IMR-90 (cell line): Measurements from ENCODE around the gene WFDC10B. TPM values are rescaled to one million over a fixed set of nuclear protein-coding genes. Genes with fewer than 3 reads are reported as not detected.

ENCODE experiments used
- ATAC-seq: fragments of 200-7000 bp; cut with Tn5 transposase; 2 replicates; pipeline ENCODE4 v1.9.1; 2020; ENCODE audit warnings: low read depth, mild to moderate bottlenecking, moderate library complexity
- BruUV-seq: library from RNA; stranded (reverse); fragments of 400-500 nt; replicated peaks from 2 replicates; lab custom pipeline; 2021; lab: Mats Ljungman, UMichigan
- CTCF ChIA-PET: fragments of 300-600 bp; formaldehyde crosslinking; extraction: SDS; loops from one replicate; lab custom pipeline; 2021; ENCODE audit warnings: antibody characterized with exemption; lab: Yijun Ruan, JAX
- POLR2A ChIA-PET: fragments of 300-600 bp; sonication (Branson Sonifier 250); formaldehyde crosslinking; loops from one replicate; lab custom pipeline; 2022; ENCODE audit warnings: antibody characterized with exemption; ENCODE audit not compliant: unreplicated experiment; lab: Charles Lee
- DNase-seq: peaks from one replicate; pipeline ENCODE4 v3.0.0; 2013
- H2AFZ ChIP-seq: replicated peaks from 2 replicates; pipeline ENCODE3; 2013; ENCODE audit warnings: low read length, mild to moderate bottlenecking; ENCODE audit not compliant: poor library complexity
- H2AK5ac ChIP-seq: 2 replicates; pipeline ENCODE4 v1.6.1; 2013; ENCODE audit warnings: low read depth, low read length, inconsistent platforms
- H2AK9ac ChIP-seq: replicated peaks from 2 replicates; pipeline ENCODE3; 2013; ENCODE audit warnings: mild to moderate bottlenecking, low read depth, low read length, moderate library complexity; ENCODE audit not compliant: poor library complexity
- H2BK120ac ChIP-seq: 2 replicates; pipeline ENCODE4 v1.6.1; 2013; ENCODE audit warnings: low read depth, low read length, inconsistent platforms
- H2BK15ac ChIP-seq: 3 replicates; pipeline ENCODE4 v1.6.1; 2013; ENCODE audit warnings: low read depth, low read length, inconsistent platforms
- H2BK20ac ChIP-seq: 2 replicates; pipeline ENCODE4 v1.6.1; 2013; ENCODE audit warnings: low read depth, mild to moderate bottlenecking, inconsistent platforms, low read length, moderate library complexity
- H2BK5ac ChIP-seq: 2 replicates; pipeline ENCODE4 v1.6.1; 2013; ENCODE audit warnings: mild to moderate bottlenecking, low read depth, low read length, inconsistent platforms; ENCODE audit not compliant: poor library complexity, severe bottlenecking
- H3K14ac ChIP-seq: replicated peaks from 2 replicates; pipeline ENCODE4 v1.6.1; 2013; ENCODE audit warnings: low read depth, low read length, inconsistent platforms
- H3K18ac ChIP-seq: 2 replicates; pipeline ENCODE4 v1.6.1; 2013; ENCODE audit warnings: low read depth, low read length, control low read depth
- H3K23ac ChIP-seq: 2 replicates; pipeline ENCODE4 v1.6.1; 2013; ENCODE audit warnings: low read depth, low read length, inconsistent platforms
- H3K27ac ChIP-seq: 2 replicates; pipeline ENCODE4 v1.5.1; 2013; ENCODE audit warnings: mild to moderate bottlenecking, control low read depth, low read length; ENCODE audit not compliant: insufficient read depth
- H3K27me3 ChIP-seq: 2 replicates; pipeline ENCODE4 v1.6.1; 2013; ENCODE audit warnings: low read length; ENCODE audit not compliant: control insufficient read depth, insufficient read depth
- H3K36me3 ChIP-seq: 2 replicates; pipeline ENCODE4 v1.6.1; 2013; ENCODE audit warnings: low read length, mixed read lengths; ENCODE audit not compliant: control insufficient read depth, insufficient read depth
- H3K4ac ChIP-seq: 2 replicates; pipeline ENCODE4 v1.6.1; 2013; ENCODE audit warnings: low read depth, low read length, inconsistent platforms
- H3K4me1 ChIP-seq: 2 replicates; pipeline ENCODE4 v1.6.1; 2013; ENCODE audit warnings: low read length, mixed read lengths; ENCODE audit not compliant: control insufficient read depth, insufficient read depth
- H3K4me2 ChIP-seq: 2 replicates; pipeline ENCODE4 v1.6.1; 2013; ENCODE audit warnings: low read depth, mild to moderate bottlenecking, control low read depth, low read length, moderate library complexity
- H3K4me3 ChIP-seq: 2 replicates; pipeline ENCODE4 v1.5.1; 2013; ENCODE audit warnings: low read depth, mild to moderate bottlenecking, control low read depth, low read length, moderate library complexity; ENCODE audit not compliant: insufficient read depth
- H3K56ac ChIP-seq: 2 replicates; pipeline ENCODE4 v1.6.1; 2013; ENCODE audit warnings: low read length, inconsistent platforms; ENCODE audit not compliant: insufficient read depth; ENCODE audit errors: extremely low read depth
- H3K79me1 ChIP-seq, 2 experiments: 2 replicates each; pipeline ENCODE4 v1.6.1; 2013; ENCODE audit warnings: low read length in 2 of 2, inconsistent platforms in 1 of 2, low read depth in 1 of 2
- H3K9ac ChIP-seq: 2 replicates; pipeline ENCODE4 v1.6.1; 2013; ENCODE audit warnings: low read depth, low read length, control low read depth
- H3K9me1 ChIP-seq: 2 replicates; pipeline ENCODE4 v1.6.1; 2013; ENCODE audit warnings: low read length, inconsistent platforms; ENCODE audit not compliant: insufficient read depth
- H3K9me3 ChIP-seq: 2 replicates; pipeline ENCODE4 v1.6.1; 2013; ENCODE audit warnings: low read length; ENCODE audit not compliant: control insufficient read depth, insufficient read depth
- H4K20me1 ChIP-seq: 2 replicates; pipeline ENCODE4 v1.6.1; 2013; ENCODE audit warnings: low read length, inconsistent platforms; ENCODE audit not compliant: insufficient read depth
- H4K5ac ChIP-seq: 2 replicates; pipeline ENCODE4 v1.6.1; 2013; ENCODE audit warnings: mild to moderate bottlenecking, low read depth, low read length, control low read depth
- H4K8ac ChIP-seq, 2 experiments: 2 replicates each; pipeline ENCODE4 v1.6.1; 2013; ENCODE audit warnings: low read depth in 2 of 2, low read length in 2 of 2, control low read depth in 1 of 2, inconsistent platforms in 1 of 2
- H4K91ac ChIP-seq: 2 replicates; pipeline ENCODE4 v1.6.1; 2013; ENCODE audit warnings: low read depth, low read length, inconsistent platforms; ENCODE audit not compliant: insufficient read depth
- CEBPB ChIP-seq: IDR thresholded peaks from 2 replicates; pipeline ENCODE4 v1.6.1; 2012; ENCODE audit warnings: low read depth, low read length, improper control_type of control experiment
- CHD1 ChIP-seq: IDR thresholded peaks from 2 replicates; pipeline ENCODE4 v1.6.1; 2012; ENCODE audit warnings: low read depth, low read length, improper control_type of control experiment
- MAFK ChIP-seq: IDR thresholded peaks from 2 replicates; pipeline ENCODE4 v1.6.1; 2012; ENCODE audit warnings: low read depth, low read length, improper control_type of control experiment
- MAZ ChIP-seq: IDR thresholded peaks from 2 replicates; pipeline ENCODE4 v1.6.1; 2012; ENCODE audit warnings: low read depth, mild to moderate bottlenecking, low read length, improper control_type of control experiment, moderate library complexity, borderline replicate concordance
- RCOR1 ChIP-seq: IDR thresholded peaks from 2 replicates; pipeline ENCODE4 v1.6.1; 2012; ENCODE audit warnings: mild to moderate bottlenecking, low read length, improper control_type of control experiment; ENCODE audit not compliant: insufficient replicate concordance
- SMC3 ChIP-seq: fragments of 150-350 bp; IDR thresholded peaks from 2 replicates; pipeline ENCODE4 v1.6.1; 2016; ENCODE audit warnings: low read depth, mild to moderate bottlenecking, antibody characterized with exemption, low read length, moderate library complexity
- USF2 ChIP-seq: fragments of 150-350 bp; IDR thresholded peaks from 2 replicates; pipeline ENCODE4 v1.6.1; 2017; ENCODE audit warnings: mild to moderate bottlenecking, antibody characterized with exemption, low read length, low read depth
- WGBS, 2 experiments: methylation state at CpG; one replicate each; pipeline versions ENCODE4 v1.1.5 to v1.1.7; 2013; ENCODE audit warnings: missing lambda C conversion rate in 2 of 2; ENCODE audit not compliant: insufficient read length in 1 of 2; ENCODE audit errors: extremely low coverage in 2 of 2; 5-methylcytosine and 5-hydroxymethylcytosine counted together
- dilution Hi-C: fragments of 300-500 bp; cut with HindIII; formaldehyde crosslinking; loops from one replicate; pipeline ENCODE4 v1.14.3; 2018; ENCODE audit warnings: low sequenced_read_pairs; ENCODE audit not compliant: unreplicated experiment
- in situ Hi-C: fragments of 300-500 bp; cut with MboI; formaldehyde crosslinking; loops from 3 replicates; pipeline ENCODE4 v1.14.3; 2019; ENCODE audit warnings: low sequenced_read_pairs, inconsistent platforms, mixed read lengths
- intact Hi-C: fragments of 100-400 bp; cut with micrococcal nuclease; formaldehyde crosslinking; loops from 2 replicates; pipeline ENCODE4 v1.10.0; 2022
- polyA plus RNA-seq, 3 experiments: library from polyadenylated mRNA; depleted of rRNA; stranded (reverse); fragments of >200 nt; gene quantifications; 2 replicates each; pipeline ENCODE4 v1.2.3, GENCODE V29; 2012; ENCODE audit warnings: low replicate concordance in 1 of 3
- total RNA-seq: library from RNA; depleted of rRNA; stranded (reverse); fragments of >200 nt; gene quantifications from 2 replicates; pipeline ENCODE4 v1.2.3, GENCODE V29; 2012

The WFDC10B gene
- total and polyA plus RNA-seq, 2 of the 4 experiments (the other 2 are of a cell fraction), result not detected

DNA sequence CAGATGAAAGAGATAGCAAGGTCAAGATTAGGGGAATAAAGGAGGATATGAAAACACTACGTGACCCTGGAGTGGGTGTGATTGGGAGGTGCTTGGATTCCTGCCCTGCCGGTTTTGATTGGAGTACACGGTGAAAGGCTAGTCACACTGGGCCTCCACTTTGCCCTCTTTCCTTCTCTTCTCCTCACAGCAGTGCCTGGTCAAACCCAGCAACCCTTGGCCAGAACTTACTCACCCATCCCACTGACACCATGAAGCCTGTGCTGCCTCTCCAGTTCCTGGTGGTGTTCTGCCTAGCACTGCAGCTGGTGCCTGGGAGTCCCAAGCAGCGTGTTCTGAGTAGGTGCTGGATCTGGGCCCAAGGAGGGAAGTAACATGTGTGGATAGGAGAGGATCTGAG, 2.9 kb downstream of the WFDC10B start, which contains the start of gene WFDC13:
Gene WFDC13 (plus strand): TSS at position 166 of the 400 bp plus-strand sequence. CDS start 86 bp downstream, at position 252.
- in situ Hi-C loops, result no loop called here

More for the DNA sequence above, 2.9 kb downstream of the WFDC10B start, which contains the start of gene WFDC13:
- Histone ChIP-seq H4K8ac (no peak within 1 kb of the TSS), H3K18ac (no peak within 1 kb of the TSS), H2BK15ac (no peak within 1 kb of the TSS), H3K36me3 (no peaks in the 10 kb centered on the region), H3K56ac (no peak within 1 kb of the TSS), H3K14ac (no peak within 1 kb of the TSS), H3K4me1 (no peaks in the 10 kb centered on the region), H2AK9ac (no peak within 1 kb of the TSS), H3K9ac (no peak within 1 kb of the TSS), H2AFZ (no peak within 1 kb of the TSS), H2BK120ac (no peak within 1 kb of the TSS), H3K4ac (no peak within 1 kb of the TSS), H2AK5ac (no peak within 1 kb of the TSS), H4K5ac (no peak within 1 kb of the TSS), H4K20me1 (no peaks in the 10 kb centered on the region), H3K4me2 (no peak within 1 kb of the TSS), H2BK20ac (no peak within 1 kb of the TSS), H3K9me3 (no peaks in the 10 kb centered on the region), H3K9me1 (no peaks in the 10 kb centered on the region), H3K79me1 (no peaks in the 10 kb centered on the region), H2BK5ac (no peak within 1 kb of the TSS), H3K4me3 (no peak within 1 kb of the TSS), H4K91ac (no peak within 1 kb of the TSS), H3K27me3 (no peaks in the 10 kb centered on the region), H3K27ac (no peak within 1 kb of the TSS), H3K23ac (no peak within 1 kb of the TSS)
- ChIA-PET CTCF (no interaction called here), POLR2A (no interaction called here)
- dilution Hi-C loops (no loop called here), intact Hi-C loops (no loop called here)
- WGBS, 2 experiments, result 40% methylated on average over 1 of the region's 4 CpGs; no CpG with 5 or more reads in 1 of the 2 experiments
- no TSS peak for BruUV-seq
- no peak for DNase-seq
- TF ChIP-seq CHD1 (no peak), USF2 (no peak), SMC3 (no peak), MAZ (no peak), RCOR1 (no peak), CEBPB (no peak), MAFK (no peak)
- no peak for ATAC-seq
